Hepatocyte (in vitro differentiated cells): ENCODE data around the gene CACNA1B. TPM values are rescaled to one million over a fixed set of nuclear protein-coding genes. Genes with fewer than 3 reads are reported as not detected.

ENCODE experiments used
- DNase-seq: peaks from one replicate; pipeline ENCODE4 v3.0.0-alpha.2; 2016; ENCODE audit warnings: low spot score
- H2AFZ ChIP-seq: fragments of 200-600 bp; sonication (generic); 2 replicates; pipeline ENCODE4 v1.6.0; 2016; ENCODE audit warnings: antibody characterized with exemption, mild to moderate bottlenecking
- H3K27ac ChIP-seq: fragments of 200-600 bp; sonication (generic); 2 replicates; pipeline ENCODE4 v1.5.1; 2016; ENCODE audit warnings: mild to moderate bottlenecking
- H3K27me3 ChIP-seq: fragments of 200-600 bp; sonication (generic); 2 replicates; pipeline ENCODE4 v1.6.1; 2016
- H3K36me3 ChIP-seq: fragments of 200-600 bp; sonication (generic); replicated peaks from 2 replicates; pipeline ENCODE4 v1.5.1; 2016; ENCODE audit warnings: low read depth; ENCODE audit not compliant: insufficient read depth
- H3K4me1 ChIP-seq: fragments of 200-600 bp; sonication (generic); 2 replicates; pipeline ENCODE4 v1.5.1; 2016; ENCODE audit warnings: mild to moderate bottlenecking, moderate library complexity; ENCODE audit not compliant: insufficient read depth
- H3K4me2 ChIP-seq: fragments of 200-600 bp; sonication (generic); 2 replicates; pipeline ENCODE4 v1.6.0; 2016
- H3K4me3 ChIP-seq: fragments of 200-600 bp; sonication (generic); 2 replicates; pipeline ENCODE4 v1.5.1; 2016; ENCODE audit warnings: mild to moderate bottlenecking
- H3K79me2 ChIP-seq: fragments of 200-600 bp; sonication (generic); 2 replicates; pipeline ENCODE4 v1.6.0; 2017; ENCODE audit warnings: mild to moderate bottlenecking
- H3K9me2 ChIP-seq: fragments of 200-600 bp; sonication (generic); replicated peaks from 2 replicates; pipeline ENCODE4 v1.6.0; 2017; ENCODE audit warnings: mild to moderate bottlenecking; ENCODE audit not compliant: insufficient read depth
- H3K9me3 ChIP-seq: fragments of 200-600 bp; sonication (generic); 2 replicates; pipeline ENCODE4 v1.5.1; 2016; ENCODE audit warnings: low read depth, mild to moderate bottlenecking
- H4K20me1 ChIP-seq: fragments of 200-600 bp; sonication (generic); 2 replicates; pipeline ENCODE4 v1.6.0; 2016; ENCODE audit warnings: mild to moderate bottlenecking; ENCODE audit not compliant: insufficient read depth, poor library complexity, severe bottlenecking
- EZH2 ChIP-seq: fragments of 200-600 bp; sonication (generic); IDR thresholded peaks from 2 replicates; pipeline ENCODE4 v1.6.1; 2016; ENCODE audit warnings: antibody characterized with exemption, mild to moderate bottlenecking, borderline replicate concordance
- EZH2phosphoT487 ChIP-seq: fragments of 200-600 bp; sonication (generic); IDR thresholded peaks from one replicate; pipeline ENCODE4 v1.6.1; 2018; ENCODE audit warnings: antibody characterized with exemption, mild to moderate bottlenecking, low read depth, moderate library complexity; ENCODE audit not compliant: unreplicated experiment, severe bottlenecking
- WGBS: methylation state at CpG from one replicate; pipeline ENCODE4 v1.1.6; 2016; ENCODE audit warnings: low lambda C conversion rate; ENCODE audit errors: missing lambda C conversion rate; 5-methylcytosine and 5-hydroxymethylcytosine counted together
- polyA plus RNA-seq: library from polyadenylated mRNA; unstranded; fragments of >200 nt; fragmentation: Nextera tagmentation; extraction: Ambion mirVana; gene quantifications from 2 replicates; pipeline ENCODE4 v1.2.1, GENCODE V29; 2016
- total RNA-seq: library from RNA; depleted of rRNA; stranded (reverse); fragments of >200 nt; gene quantifications from 2 replicates; pipeline ENCODE4 v1.2.3, GENCODE V29; 2014
- TF ChIP-seq, protein P1 (sequence below): fragments of 200-600 bp; sonication (generic); IDR thresholded peaks from 2 replicates; pipeline ENCODE4 v1.5.1; 2016; ENCODE audit warnings: antibody characterized with exemption, mild to moderate bottlenecking; ENCODE audit not compliant: poor library complexity

The CACNA1B gene
- total and polyA plus RNA-seq, 2 experiments from 2014 or later: 0.30 to 0.39 TPM

DNA sequence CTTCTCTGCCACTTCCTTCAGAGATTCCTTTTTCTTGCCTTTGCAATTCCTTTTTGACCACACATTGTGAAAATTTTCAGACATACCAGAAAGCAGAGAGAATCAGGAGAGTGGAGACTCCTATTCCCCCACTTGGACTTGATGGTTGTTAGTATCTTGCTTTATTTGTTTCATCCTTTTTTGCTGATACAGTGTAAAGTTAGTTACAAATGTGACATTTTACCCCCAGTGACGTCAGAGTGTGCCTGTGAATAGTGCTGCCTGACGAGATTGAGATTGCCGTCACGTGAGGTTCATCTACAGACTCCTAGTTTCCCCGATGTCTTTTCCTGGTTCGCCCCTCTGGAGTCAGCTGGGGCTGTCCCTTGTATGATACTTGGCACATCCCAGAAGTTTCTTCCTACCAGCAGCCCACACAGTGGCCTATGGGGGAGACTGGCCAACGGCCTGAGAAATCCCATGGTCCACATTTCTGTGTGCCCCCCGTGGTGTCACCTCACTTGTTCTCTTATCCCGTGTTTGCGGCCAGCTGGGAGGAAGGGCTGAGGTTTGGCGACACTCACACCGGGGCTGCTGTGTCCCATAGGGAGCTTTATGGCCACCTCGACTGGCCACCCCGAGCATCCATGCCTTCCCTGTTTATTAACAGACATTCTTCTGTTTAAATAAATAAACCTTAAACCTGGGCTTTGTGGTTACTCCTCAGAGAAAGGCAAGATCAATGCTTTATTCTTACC, 48.2 kb upstream of the CACNA1B start:
- H2AFZ ChIP-seq: no peak overlapping the region
- H3K9me3 ChIP-seq: no peaks in the 10 kb centered on the region
- DNase-seq: no peak
- no peaks in the 10 kb centered on the region for H3K27me3 ChIP-seq
- no peak for TF ChIP-seq EZH2
- TF ChIP-seq, protein P1, sequence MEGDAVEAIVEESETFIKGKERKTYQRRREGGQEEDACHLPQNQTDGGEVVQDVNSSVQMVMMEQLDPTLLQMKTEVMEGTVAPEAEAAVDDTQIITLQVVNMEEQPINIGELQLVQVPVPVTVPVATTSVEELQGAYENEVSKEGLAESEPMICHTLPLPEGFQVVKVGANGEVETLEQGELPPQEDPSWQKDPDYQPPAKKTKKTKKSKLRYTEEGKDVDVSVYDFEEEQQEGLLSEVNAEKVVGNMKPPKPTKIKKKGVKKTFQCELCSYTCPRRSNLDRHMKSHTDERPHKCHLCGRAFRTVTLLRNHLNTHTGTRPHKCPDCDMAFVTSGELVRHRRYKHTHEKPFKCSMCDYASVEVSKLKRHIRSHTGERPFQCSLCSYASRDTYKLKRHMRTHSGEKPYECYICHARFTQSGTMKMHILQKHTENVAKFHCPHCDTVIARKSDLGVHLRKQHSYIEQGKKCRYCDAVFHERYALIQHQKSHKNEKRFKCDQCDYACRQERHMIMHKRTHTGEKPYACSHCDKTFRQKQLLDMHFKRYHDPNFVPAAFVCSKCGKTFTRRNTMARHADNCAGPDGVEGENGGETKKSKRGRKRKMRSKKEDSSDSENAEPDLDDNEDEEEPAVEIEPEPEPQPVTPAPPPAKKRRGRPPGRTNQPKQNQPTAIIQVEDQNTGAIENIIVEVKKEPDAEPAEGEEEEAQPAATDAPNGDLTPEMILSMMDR: no peak
- H3K27ac ChIP-seq: no peak overlapping the region
- no peak overlapping the region for H3K4me2 ChIP-seq
- no peaks in the 10 kb centered on the region for H4K20me1 ChIP-seq
- H3K4me1 ChIP-seq: no peaks in the 10 kb centered on the region
- 95% methylated on average over 14 of the region's 14 CpGs for WGBS
- no peaks in the 10 kb centered on the region for H3K36me3 ChIP-seq
- H3K4me3 ChIP-seq: no peak overlapping the region
- H3K9me2 ChIP-seq: no peaks in the 10 kb centered on the region
- H3K79me2 ChIP-seq: peaks cover 5% of the 10 kb centered on the region

- no peaks in the 10 kb centered on the region for H3K9me3 ChIP-seq
- H3K4me3 ChIP-seq: no peak overlapping the region
- TF ChIP-seq, protein P1: no peak
- TF ChIP-seq EZH2phosphoT487: no peak
- TF ChIP-seq EZH2: no peak
- DNase-seq: peak; percentile 2
- no peak overlapping the region for H2AFZ ChIP-seq
- H3K4me2 ChIP-seq: no peak overlapping the region
- H3K36me3 ChIP-seq: no peaks in the 10 kb centered on the region
- H4K20me1 ChIP-seq: no peaks in the 10 kb centered on the region
- H3K79me2 ChIP-seq: no peaks in the 10 kb centered on the region
- 95% methylated on average over 12 of the region's 20 CpGs for WGBS
- H3K9me2 ChIP-seq: no peaks in the 10 kb centered on the region
- no peaks in the 10 kb centered on the region for H3K4me1 ChIP-seq
- H3K27me3 ChIP-seq: no peaks in the 10 kb centered on the region
- H3K27ac ChIP-seq: no peak overlapping the region
Measured at GRCh38 chr9:137832191-137832700, 45.3 kb upstream of the CACNA1B start.

DNA sequence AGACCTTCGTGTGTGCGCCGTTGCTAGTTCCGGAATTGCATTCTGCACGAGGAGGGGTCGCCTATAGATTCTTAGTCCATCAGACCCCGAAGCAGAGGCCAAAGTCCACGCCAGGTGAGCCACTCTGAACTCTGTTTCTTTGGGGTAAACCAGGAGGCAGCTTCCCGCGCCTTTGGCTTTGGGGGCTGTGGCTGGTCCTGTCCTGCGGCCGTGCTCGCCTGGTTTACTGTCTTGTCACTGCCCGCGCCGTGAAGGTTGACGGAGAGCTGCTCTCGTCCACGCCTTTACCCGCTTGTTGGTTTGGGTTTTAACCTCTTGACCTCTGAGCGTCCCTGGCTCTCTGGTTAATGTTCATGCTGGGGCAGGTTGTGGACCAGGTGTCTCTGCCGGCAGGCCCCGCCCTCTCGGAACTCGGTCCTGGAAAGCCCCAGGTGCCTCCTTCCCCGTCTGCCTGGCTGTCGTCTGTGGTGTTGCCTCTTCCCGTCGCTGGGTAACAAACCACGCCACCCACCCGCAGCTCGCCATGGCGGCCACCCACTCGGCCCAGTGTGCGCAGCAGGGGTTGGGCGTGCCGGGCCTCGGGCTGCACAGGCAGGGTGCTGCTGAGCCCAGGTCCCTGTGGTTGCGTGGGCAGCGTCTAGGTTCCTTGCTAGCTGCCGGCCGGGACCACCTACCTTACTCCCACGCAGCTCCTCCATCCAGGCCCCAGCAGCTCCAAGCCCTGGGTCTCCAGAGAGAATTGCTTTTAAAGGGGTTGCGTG, 44.6 kb upstream of the CACNA1B start:
- H3K4me2 ChIP-seq: no peak overlapping the region
- DNase-seq: peak; percentile 2
- no peak overlapping the region for H2AFZ ChIP-seq
- no peaks in the 10 kb centered on the region for H3K36me3 ChIP-seq
- H3K4me3 ChIP-seq: no peak overlapping the region
- H3K27me3 ChIP-seq: no peaks in the 10 kb centered on the region
- no peaks in the 10 kb centered on the region for H3K4me1 ChIP-seq
- WGBS: 96% methylated on average over 42 of the region's 44 CpGs
- H3K79me2 ChIP-seq: no peaks in the 10 kb centered on the region
- H3K9me2 ChIP-seq: no peaks in the 10 kb centered on the region
- no peaks in the 10 kb centered on the region for H3K9me3 ChIP-seq
- TF ChIP-seq, protein P1: no peak
- TF ChIP-seq EZH2phosphoT487 (no peak), EZH2 (no peak)
- no peaks in the 10 kb centered on the region for H4K20me1 ChIP-seq
- no peak overlapping the region for H3K27ac ChIP-seq
